H9 (cell line): ENCODE data around the gene NUDT7. TPM values are rescaled to one million over a fixed set of nuclear protein-coding genes. Genes with fewer than 3 reads are reported as not detected.

Source experiments
- DNase-seq: peaks from one replicate; pipeline ENCODE4 v3.0.0-alpha.2; 2017
- H2AFZ ChIP-seq: one replicate; pipeline ENCODE4 v1.6.1; 2013; ENCODE audit warnings: mild to moderate bottlenecking, low read length, control low read depth, moderate library complexity
- H2AK5ac ChIP-seq: 2 replicates; pipeline ENCODE4 v1.6.1; 2013; ENCODE audit warnings: low read length, control low read depth, mixed read lengths; ENCODE audit not compliant: insufficient read length
- H2BK120ac ChIP-seq: one replicate; pipeline ENCODE4 v1.6.1; 2013; ENCODE audit warnings: low read depth, mild to moderate bottlenecking, low read length, control low read depth, inconsistent platforms; ENCODE audit not compliant: poor library complexity, severe bottlenecking
- H2BK12ac ChIP-seq: 2 replicates; pipeline ENCODE4 v1.6.1; 2013; ENCODE audit warnings: low read length, control low read depth, mixed read lengths, low read depth; ENCODE audit not compliant: insufficient read length
- H2BK15ac ChIP-seq: 2 replicates; pipeline ENCODE4 v1.6.1; 2013; ENCODE audit warnings: low read depth, low read length, control low read depth
- H2BK20ac ChIP-seq: one replicate; pipeline ENCODE4 v1.6.1; 2013; ENCODE audit warnings: low read depth, mild to moderate bottlenecking, low read length, control low read depth, inconsistent platforms; ENCODE audit not compliant: poor library complexity, severe bottlenecking
- H2BK5ac ChIP-seq: 2 replicates; pipeline ENCODE4 v1.6.1; 2013; ENCODE audit warnings: low read length, control low read depth, mixed read lengths; ENCODE audit not compliant: insufficient read length
- H3K14ac ChIP-seq: 2 replicates; pipeline ENCODE4 v1.6.1; 2013; ENCODE audit warnings: low read length, control low read depth; ENCODE audit not compliant: insufficient read depth
- H3K18ac ChIP-seq: 2 replicates; pipeline ENCODE4 v1.6.1; 2013; ENCODE audit warnings: low read depth, mild to moderate bottlenecking, mixed read lengths, low read length, control low read depth; ENCODE audit not compliant: insufficient read length
- H3K23ac ChIP-seq: 2 replicates; pipeline ENCODE4 v1.6.1; 2013; ENCODE audit warnings: low read length, control low read depth, mixed read lengths, low read depth; ENCODE audit not compliant: insufficient read length
- H3K23me2 ChIP-seq: 2 replicates; pipeline ENCODE4 v1.6.1; 2013; ENCODE audit warnings: low read depth, mild to moderate bottlenecking, mixed read lengths, low read length, control low read depth; ENCODE audit not compliant: insufficient read length, poor library complexity, severe bottlenecking
- H3K27ac ChIP-seq: 2 replicates; pipeline ENCODE4 v1.5.1; 2013; ENCODE audit warnings: low read length, control low read depth, mixed read lengths, low read depth; ENCODE audit not compliant: insufficient read length
- H3K27me3 ChIP-seq: 2 replicates; pipeline ENCODE4 v1.6.1; 2013; ENCODE audit warnings: low read length, control low read depth, inconsistent platforms; ENCODE audit not compliant: insufficient read depth
- H3K4ac ChIP-seq: 2 replicates; pipeline ENCODE4 v1.6.1; 2013; ENCODE audit warnings: low read depth, mild to moderate bottlenecking, control low read depth, inconsistent platforms, low read length, moderate library complexity
- H3K4me1 ChIP-seq: 2 replicates; pipeline ENCODE4 v1.6.1; 2013; ENCODE audit warnings: low read length, control low read depth, inconsistent platforms; ENCODE audit not compliant: insufficient read depth
- H3K4me2 ChIP-seq: 2 replicates; pipeline ENCODE4 v1.6.1; 2013; ENCODE audit warnings: low read length, control low read depth, mixed read lengths; ENCODE audit not compliant: insufficient read length, insufficient read depth
- H3K56ac ChIP-seq: 2 replicates; pipeline ENCODE4 v1.6.1; 2013; ENCODE audit warnings: low read depth, mild to moderate bottlenecking, mixed read lengths, low read length, control low read depth; ENCODE audit not compliant: insufficient read length
- H3K79me1 ChIP-seq: 2 replicates; pipeline ENCODE4 v1.6.1; 2013; ENCODE audit warnings: low read depth, mild to moderate bottlenecking, moderate library complexity, low read length, control low read depth, inconsistent platforms; ENCODE audit not compliant: insufficient read depth, poor library complexity, severe bottlenecking
- H3K79me2 ChIP-seq: 2 replicates; pipeline ENCODE4 v1.6.1; 2013; ENCODE audit warnings: low read length, control low read depth, inconsistent platforms; ENCODE audit not compliant: insufficient read depth
- H3K9ac ChIP-seq: 2 replicates; pipeline ENCODE4 v1.6.1; 2013; ENCODE audit warnings: low read length, control low read depth, mixed read lengths; ENCODE audit not compliant: insufficient read length; ENCODE audit errors: extremely low read depth
- H3K9me3 ChIP-seq: one replicate; pipeline ENCODE4 v1.6.1; 2013; ENCODE audit warnings: low read depth, low read length, inconsistent platforms; ENCODE audit not compliant: control insufficient read depth
- H3T11ph ChIP-seq: one replicate; pipeline ENCODE4 v1.6.1; 2013; ENCODE audit warnings: mild to moderate bottlenecking, low read length, control low read depth, inconsistent platforms
- H4K20me1 ChIP-seq: one replicate; pipeline ENCODE4 v1.6.1; 2013; ENCODE audit not compliant: control insufficient read depth, insufficient read length, insufficient read depth
- H4K5ac ChIP-seq: 2 replicates; pipeline ENCODE4 v1.6.1; 2013; ENCODE audit warnings: low read depth, mild to moderate bottlenecking, mixed read lengths, low read length, control low read depth; ENCODE audit not compliant: insufficient read length
- H4K8ac ChIP-seq: replicated peaks from 2 replicates; pipeline ENCODE4 v1.6.1; 2013; ENCODE audit warnings: low read length, control low read depth, mixed read lengths, low read depth; ENCODE audit not compliant: insufficient read length
- H4K91ac ChIP-seq: 2 replicates; pipeline ENCODE4 v1.6.1; 2013; ENCODE audit warnings: low read depth, mild to moderate bottlenecking, moderate library complexity, mixed read lengths, low read length, control low read depth; ENCODE audit not compliant: insufficient read length
- H3K27ac Mint-ChIP-seq, 3 experiments: 2 replicates in 2 of 3; 3 replicates in 1 of 3; pipeline ENCODE4 v1.8.0; 2020 to 2021; ENCODE audit warnings: mixed read lengths in 3 of 3, mild to moderate bottlenecking in 1 of 3, moderate library complexity in 1 of 3
- H3K27me3 Mint-ChIP-seq: 2 replicates; pipeline ENCODE4 v1.8.0; 2021; ENCODE audit warnings: low read depth, mild to moderate bottlenecking, moderate library complexity, mixed read lengths
- H3K36me3 Mint-ChIP-seq, 3 experiments: 2 replicates in 2 of 3; 3 replicates in 1 of 3; pipeline ENCODE4 v1.8.0; 2020 to 2021; ENCODE audit warnings: low read depth in 3 of 3, mixed read lengths in 3 of 3; ENCODE audit not compliant: insufficient read depth in 1 of 3
- H3K4me1 Mint-ChIP-seq, 2 experiments: 2 replicates each; pipeline ENCODE4 v1.8.0; 2020; ENCODE audit warnings: mixed read lengths in 2 of 2
- H3K4me3 Mint-ChIP-seq, 2 experiments: 2 replicates in 1 of 2; 3 replicates in 1 of 2; pipeline ENCODE4 v1.8.0; 2020 to 2021; ENCODE audit warnings: mild to moderate bottlenecking in 2 of 2, mixed read lengths in 2 of 2, moderate library complexity in 1 of 2
- H3K9me3 Mint-ChIP-seq, 2 experiments: 2 replicates in 1 of 2; 3 replicates in 1 of 2; pipeline ENCODE4 v1.8.0; 2020; ENCODE audit warnings: mild to moderate bottlenecking in 2 of 2, mixed read lengths in 2 of 2, moderate library complexity in 1 of 2
- WGBS: extraction: QIAGEN DNeasy Blood & Tissue Kit; methylation state at CpG from one replicate; pipeline ENCODE4 v1.1.7; 2013; ENCODE audit warnings: missing lambda C conversion rate, low lambda C conversion rate, mixed read lengths; ENCODE audit not compliant: insufficient read length; ENCODE audit errors: extremely low coverage; 5-methylcytosine and 5-hydroxymethylcytosine counted together
- total RNA-seq: library from RNA; stranded (reverse); gene quantifications from 2 replicates; pipeline ENCODE4 v1.2.1, GENCODE V29; 2021
- TF ChIP-seq, protein P1 (sequence below): fragments of 200-600 bp; sonication (generic); conservative IDR thresholded peaks from 3 replicates; pipeline ENCODE4 v1.8.0; 2021; ENCODE audit warnings: antibody characterized with exemption, mild to moderate bottlenecking

NUDT7 gene
- total RNA-seq, 1 experiment from 2014 or later: 6.8 TPM

DNA sequence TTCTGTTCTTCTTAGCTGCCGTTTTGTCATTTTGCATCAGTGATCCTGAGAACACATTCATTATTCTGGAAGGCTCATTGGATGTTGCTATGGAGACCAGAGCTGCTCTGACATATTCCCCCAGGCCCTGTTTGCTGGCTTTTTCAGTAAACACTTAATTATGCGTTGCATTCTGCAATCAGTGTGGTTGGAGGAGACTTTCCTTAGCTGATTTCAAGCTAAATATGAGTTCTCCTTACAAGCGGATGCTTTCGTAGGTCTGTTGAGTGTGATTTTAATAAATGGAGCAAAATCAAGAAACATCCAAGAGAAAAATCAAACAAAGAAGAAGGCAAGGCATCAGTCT is 38.2 kb upstream of the NUDT7 start:
- no peak overlapping the region for H2BK5ac ChIP-seq
- no peak for DNase-seq
- H4K91ac ChIP-seq: no peak overlapping the region
- no peak overlapping the region for H2AK5ac ChIP-seq
- H2BK20ac ChIP-seq: no peak overlapping the region
- no peaks in the 10 kb centered on the region for H3K27me3 ChIP-seq
- no peak overlapping the region for H3T11ph ChIP-seq
- H3K79me1 ChIP-seq: no peaks in the 10 kb centered on the region
- no peak overlapping the region for H2BK15ac ChIP-seq
- H3K23me2 ChIP-seq: no peaks in the 10 kb centered on the region
- no peak overlapping the region for H3K14ac ChIP-seq
- H3K4ac ChIP-seq: no peak overlapping the region
- no peaks in the 10 kb centered on the region for H3K4me1 Mint-ChIP-seq
- H3K9me3 Mint-ChIP-seq: no peaks in the 10 kb centered on the region
- H3K36me3 Mint-ChIP-seq: no peaks in the 10 kb centered on the region
- H3K56ac ChIP-seq: no peak overlapping the region
- WGBS: no CpG with 5 or more reads among the region's 4 CpGs
- no peak overlapping the region for H3K27ac ChIP-seq
- H3K4me1 ChIP-seq: no peaks in the 10 kb centered on the region
- no peak overlapping the region for H3K9ac ChIP-seq
- H4K8ac ChIP-seq: no peak overlapping the region
- H2AFZ ChIP-seq: no peak overlapping the region
- TF ChIP-seq, protein P1, sequence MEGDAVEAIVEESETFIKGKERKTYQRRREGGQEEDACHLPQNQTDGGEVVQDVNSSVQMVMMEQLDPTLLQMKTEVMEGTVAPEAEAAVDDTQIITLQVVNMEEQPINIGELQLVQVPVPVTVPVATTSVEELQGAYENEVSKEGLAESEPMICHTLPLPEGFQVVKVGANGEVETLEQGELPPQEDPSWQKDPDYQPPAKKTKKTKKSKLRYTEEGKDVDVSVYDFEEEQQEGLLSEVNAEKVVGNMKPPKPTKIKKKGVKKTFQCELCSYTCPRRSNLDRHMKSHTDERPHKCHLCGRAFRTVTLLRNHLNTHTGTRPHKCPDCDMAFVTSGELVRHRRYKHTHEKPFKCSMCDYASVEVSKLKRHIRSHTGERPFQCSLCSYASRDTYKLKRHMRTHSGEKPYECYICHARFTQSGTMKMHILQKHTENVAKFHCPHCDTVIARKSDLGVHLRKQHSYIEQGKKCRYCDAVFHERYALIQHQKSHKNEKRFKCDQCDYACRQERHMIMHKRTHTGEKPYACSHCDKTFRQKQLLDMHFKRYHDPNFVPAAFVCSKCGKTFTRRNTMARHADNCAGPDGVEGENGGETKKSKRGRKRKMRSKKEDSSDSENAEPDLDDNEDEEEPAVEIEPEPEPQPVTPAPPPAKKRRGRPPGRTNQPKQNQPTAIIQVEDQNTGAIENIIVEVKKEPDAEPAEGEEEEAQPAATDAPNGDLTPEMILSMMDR: no peak
- H3K79me2 ChIP-seq: no peaks in the 10 kb centered on the region
- no peak overlapping the region for H3K4me3 Mint-ChIP-seq
- no peak overlapping the region for H3K27ac Mint-ChIP-seq
- peaks cover 2% of the 10 kb centered on the region for H3K27me3 Mint-ChIP-seq
- H4K5ac ChIP-seq: no peak overlapping the region
- H3K4me2 ChIP-seq: no peak overlapping the region
- no peak overlapping the region for H3K18ac ChIP-seq
- no peak overlapping the region for H2BK12ac ChIP-seq
- no peak overlapping the region for H3K23ac ChIP-seq
- no peaks in the 10 kb centered on the region for H4K20me1 ChIP-seq
- no peak overlapping the region for H2BK120ac ChIP-seq
- H3K9me3 ChIP-seq: no peaks in the 10 kb centered on the region
